Measurements from ENCODE around the gene MRPS31. TPM values are rescaled to one million over a fixed set of nuclear protein-coding genes. Genes with fewer than 3 reads are reported as not detected.

The MRPS31 gene
- total RNA-seq, 3 donors from 2014 or later (not counting 1 experiment from before 2014, with no cell fraction given): 13.6 to 19.6 (median 13.8) TPM

DNA sequence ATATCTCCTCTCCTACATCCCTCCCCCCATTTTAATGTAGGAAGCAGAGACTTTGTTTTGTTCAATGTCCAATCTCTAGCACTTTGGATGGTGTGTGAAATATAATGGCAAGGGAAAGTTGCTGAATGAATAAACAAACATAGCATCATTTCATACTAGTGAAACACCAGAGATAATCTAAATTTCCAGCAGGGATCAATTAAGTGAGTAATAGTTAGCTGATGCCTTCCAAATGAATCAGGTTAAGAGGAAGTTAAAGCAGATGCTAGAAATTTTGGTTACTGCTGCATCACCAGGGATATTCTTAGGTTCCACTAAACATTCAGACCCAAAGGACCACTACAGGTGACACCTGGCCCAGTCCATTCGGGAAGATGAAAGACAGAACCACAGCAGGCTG, 8.1 kb downstream of the MRPS31 start:
- Histone ChIP-seq H3K36me3 (ENCODE audit: control insufficient read depth, insufficient read depth, low read length) (peaks cover 22% of the 10 kb centered on the region), H3K9me3 (ENCODE audit: control insufficient read depth, insufficient read depth, low read length) (no peaks in the 10 kb centered on the region), H3K27me3 (ENCODE audit: control insufficient read depth, insufficient read depth, low read length) (no peaks in the 10 kb centered on the region), H3K4me1 (ENCODE audit: control insufficient read depth, insufficient read depth, low read length) (no peaks in the 10 kb centered on the region), H3K27ac (ENCODE audit: low read length) (no peak overlapping the region), H3K4me3 (ENCODE audit: low read length) (no peak overlapping the region)
- Mint-ChIP-seq H3K36me3 (peaks cover 7% of the 10 kb centered on the region), H3K27me3 (ENCODE audit: low read depth in 2 of 2) (no peaks in the 10 kb centered on the region), H3K9me3 (no peaks in the 10 kb centered on the region), H3K27ac (no peak overlapping the region), H3K4me1 (peaks cover 4 to 18% of the 10 kb centered on the region in 2 donors), H3K4me3 (no peak overlapping the region)
- WGBS (ENCODE audit: insufficient coverage): 100% methylated on average over 1 of the region's 1 CpG
- ATAC-seq (no peak), DNase-seq (no peak)
- TF ChIP-seq, protein P1, sequence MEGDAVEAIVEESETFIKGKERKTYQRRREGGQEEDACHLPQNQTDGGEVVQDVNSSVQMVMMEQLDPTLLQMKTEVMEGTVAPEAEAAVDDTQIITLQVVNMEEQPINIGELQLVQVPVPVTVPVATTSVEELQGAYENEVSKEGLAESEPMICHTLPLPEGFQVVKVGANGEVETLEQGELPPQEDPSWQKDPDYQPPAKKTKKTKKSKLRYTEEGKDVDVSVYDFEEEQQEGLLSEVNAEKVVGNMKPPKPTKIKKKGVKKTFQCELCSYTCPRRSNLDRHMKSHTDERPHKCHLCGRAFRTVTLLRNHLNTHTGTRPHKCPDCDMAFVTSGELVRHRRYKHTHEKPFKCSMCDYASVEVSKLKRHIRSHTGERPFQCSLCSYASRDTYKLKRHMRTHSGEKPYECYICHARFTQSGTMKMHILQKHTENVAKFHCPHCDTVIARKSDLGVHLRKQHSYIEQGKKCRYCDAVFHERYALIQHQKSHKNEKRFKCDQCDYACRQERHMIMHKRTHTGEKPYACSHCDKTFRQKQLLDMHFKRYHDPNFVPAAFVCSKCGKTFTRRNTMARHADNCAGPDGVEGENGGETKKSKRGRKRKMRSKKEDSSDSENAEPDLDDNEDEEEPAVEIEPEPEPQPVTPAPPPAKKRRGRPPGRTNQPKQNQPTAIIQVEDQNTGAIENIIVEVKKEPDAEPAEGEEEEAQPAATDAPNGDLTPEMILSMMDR (IDR thresholded peaks at IDR 0.05): no peak
- intact Hi-C loops (cut with micrococcal nuclease): no loop called here

DNA sequence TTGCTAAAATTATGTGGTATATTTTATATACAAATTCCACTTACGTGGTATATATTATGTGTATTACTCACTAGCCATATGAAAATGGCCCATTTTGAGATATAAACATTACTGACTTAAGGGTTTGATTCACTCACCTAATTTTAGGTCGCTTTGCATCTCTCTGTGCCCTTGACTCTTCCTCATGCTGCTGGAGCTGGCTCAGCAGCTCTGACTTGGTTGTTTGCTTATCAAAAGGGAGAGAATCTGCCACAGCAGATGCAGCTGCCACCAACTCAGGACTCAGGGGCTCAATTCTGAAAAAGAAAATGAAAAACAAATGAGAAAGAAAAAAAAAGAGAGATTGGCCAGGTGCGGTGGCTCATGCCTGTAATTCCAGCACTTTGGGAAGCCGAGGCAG, 12.2 kb downstream of the MRPS31 start:
- Histone ChIP-seq H3K4me1 (ENCODE audit: control insufficient read depth, insufficient read depth, low read length) (no peaks in the 10 kb centered on the region), H3K4me3 (ENCODE audit: low read length) (no peak overlapping the region), H3K36me3 (ENCODE audit: control insufficient read depth, insufficient read depth, low read length) (peaks cover 35% of the 10 kb centered on the region), H3K9me3 (ENCODE audit: control insufficient read depth, insufficient read depth, low read length) (no peaks in the 10 kb centered on the region), H3K27ac (ENCODE audit: low read length) (no peak overlapping the region), H3K27me3 (ENCODE audit: control insufficient read depth, insufficient read depth, low read length) (no peaks in the 10 kb centered on the region)
- peaks cover 7% of the 10 kb centered on the region for H3K36me3 Mint-ChIP-seq
- 95% methylated on average over 3 of the region's 4 CpGs for WGBS (ENCODE audit: insufficient coverage)
- no peaks in the 10 kb centered on the region for H3K9me3 Mint-ChIP-seq
- peaks cover 0 to 13% of the 10 kb centered on the region in 2 donors for H3K4me1 Mint-ChIP-seq
- no peaks in the 10 kb centered on the region for H3K27me3 Mint-ChIP-seq (ENCODE audit: low read depth in 2 of 2)
- no peak overlapping the region for H3K27ac Mint-ChIP-seq
- DNase-seq: no peak
- no peak overlapping the region for H3K4me3 Mint-ChIP-seq
- ATAC-seq: no peak
- intact Hi-C loops (cut with micrococcal nuclease): no loop called here
- TF ChIP-seq, protein P1 (IDR thresholded peaks at IDR 0.05): no peak

DNA sequence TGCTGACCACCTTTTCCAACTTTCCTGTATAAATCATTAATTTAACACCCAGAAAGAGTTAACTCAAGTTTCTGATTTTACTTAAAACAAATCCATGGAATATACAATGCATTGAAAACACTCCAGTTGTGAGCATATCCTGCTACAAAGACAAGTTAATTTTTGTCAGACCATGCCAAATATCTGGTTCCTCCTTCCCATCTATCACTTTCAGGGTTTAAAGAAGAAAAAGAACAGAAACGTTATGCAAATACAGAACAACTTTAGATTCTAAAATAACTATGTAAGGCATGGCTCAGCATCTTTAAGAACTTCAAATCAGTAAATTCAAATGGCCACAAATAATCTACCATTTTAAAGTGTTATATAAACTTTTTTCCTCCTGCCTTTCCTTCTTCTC, 14.9 kb downstream of the MRPS31 start:
- TF ChIP-seq, protein P1 (IDR thresholded peaks at IDR 0.05): no peak
- intact Hi-C loops (cut with micrococcal nuclease): no loop called here
- H3K9me3 ChIP-seq (ENCODE audit: control insufficient read depth, insufficient read depth, low read length): no peaks in the 10 kb centered on the region
- Mint-ChIP-seq H3K27me3 (ENCODE audit: low read depth in 2 of 2) (no peaks in the 10 kb centered on the region), H3K4me3 (no peak overlapping the region), H3K9me3 (no peaks in the 10 kb centered on the region), H3K27ac (no peak overlapping the region), H3K4me1 (no peaks in the 10 kb centered on the region), H3K36me3 (peaks cover 16% of the 10 kb centered on the region)
- no peak overlapping the region for H3K4me3 ChIP-seq (ENCODE audit: low read length)
- no peak overlapping the region for H3K27ac ChIP-seq (ENCODE audit: low read length)
- no peaks in the 10 kb centered on the region for H3K4me1 ChIP-seq (ENCODE audit: control insufficient read depth, insufficient read depth, low read length)
- DNase-seq (no peak), ATAC-seq (no peak)
- no CpG with 5 or more reads among the region's 1 CpG for WGBS (ENCODE audit: insufficient coverage)
- H3K36me3 ChIP-seq (ENCODE audit: control insufficient read depth, insufficient read depth, low read length): peaks cover 48% of the 10 kb centered on the region
- no peaks in the 10 kb centered on the region for H3K27me3 ChIP-seq (ENCODE audit: control insufficient read depth, insufficient read depth, low read length)

DNA sequence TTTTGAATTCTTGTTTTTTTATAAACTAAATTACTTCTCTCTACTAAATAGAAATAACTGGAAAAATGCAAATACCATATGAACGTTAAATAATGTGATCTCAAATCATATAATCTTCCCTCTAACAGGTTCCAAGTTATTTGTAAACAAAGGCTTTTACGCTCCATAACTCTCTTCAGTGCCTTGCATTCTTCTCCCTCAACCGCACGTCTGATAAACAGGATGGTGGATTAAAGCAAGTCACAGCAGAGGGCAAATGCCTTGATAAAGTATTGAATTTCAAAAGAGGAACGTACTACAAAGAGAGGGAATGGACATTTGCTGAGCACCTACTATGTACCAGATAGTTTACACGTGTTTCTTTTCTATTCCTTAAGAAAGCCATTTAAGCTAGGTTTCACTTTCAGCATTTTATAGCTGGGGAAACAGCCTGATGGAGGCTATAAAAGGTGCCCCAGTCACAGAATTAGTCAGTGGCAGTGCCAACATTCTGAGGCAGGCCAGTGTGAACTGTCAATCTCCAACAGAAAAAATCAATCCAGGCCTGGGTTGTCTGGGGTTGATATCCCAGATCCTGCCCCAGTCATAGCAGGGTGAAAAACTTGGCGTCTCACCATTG, 15.8 kb downstream of the MRPS31 start:
- H3K36me3 Mint-ChIP-seq: peaks cover 16% of the 10 kb centered on the region
- Histone ChIP-seq H3K9me3 (ENCODE audit: control insufficient read depth, insufficient read depth, low read length) (no peaks in the 10 kb centered on the region), H3K4me1 (ENCODE audit: control insufficient read depth, insufficient read depth, low read length) (no peaks in the 10 kb centered on the region), H3K4me3 (ENCODE audit: low read length) (no peak overlapping the region), H3K27me3 (ENCODE audit: control insufficient read depth, insufficient read depth, low read length) (no peaks in the 10 kb centered on the region), H3K27ac (ENCODE audit: low read length) (no peak overlapping the region), H3K36me3 (ENCODE audit: control insufficient read depth, insufficient read depth, low read length) (peaks cover 50% of the 10 kb centered on the region)
- H3K4me3 Mint-ChIP-seq: no peak overlapping the region
- TF ChIP-seq, protein P1 (IDR thresholded peaks at IDR 0.05): no peak
- WGBS (ENCODE audit: insufficient coverage): 93% methylated on average over 7 of the region's 7 CpGs
- ATAC-seq: no peak
- no peaks in the 10 kb centered on the region for H3K4me1 Mint-ChIP-seq
- H3K27ac Mint-ChIP-seq: no peak overlapping the region
- intact Hi-C loops (cut with micrococcal nuclease): no loop called here
- no peaks in the 10 kb centered on the region for H3K9me3 Mint-ChIP-seq
- no peak for DNase-seq
- no peaks in the 10 kb centered on the region for H3K27me3 Mint-ChIP-seq (ENCODE audit: low read depth in 2 of 2)

Measured in natural killer cell (primary cell).